HG03469 (cell line): Measurements from ENCODE around the gene SDR39U1.

Experiments used
- ATAC-seq: cut with Tn5 transposase; IDR thresholded peaks from one replicate; pipeline ENCODE4 v1.9.1; 2021; ENCODE audit warnings: mild to moderate bottlenecking, moderate library complexity, moderate number of reproducible peaks; ENCODE audit not compliant: unreplicated experiment

The SDR39U1 gene

DNA sequence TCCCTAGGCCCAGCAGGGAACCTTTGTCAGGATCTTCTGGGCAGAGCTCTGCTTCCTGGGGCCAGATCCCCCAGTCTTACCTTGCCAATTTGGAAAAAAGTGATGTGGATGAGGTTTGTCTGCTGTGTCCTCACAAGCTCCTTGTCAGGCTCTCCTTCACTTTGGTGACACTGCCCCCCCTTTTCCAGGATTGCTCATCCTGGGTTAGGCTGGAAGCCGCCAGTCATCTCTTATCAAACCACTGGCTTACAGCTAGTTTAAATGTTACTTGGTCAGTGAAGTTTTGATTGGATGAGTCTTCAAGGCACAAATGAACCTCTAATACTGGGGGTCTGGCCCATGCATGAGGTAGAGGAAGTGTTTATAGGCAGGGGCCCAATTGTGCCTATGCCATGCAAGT is 28.5 kb downstream of the SDR39U1 start:
- ATAC-seq = no peak

- peak; percentile 44 for ATAC-seq
These were observed 30.9 kb downstream of the SDR39U1 start for GRCh38 chr14:24411443-24412389.

DNA sequence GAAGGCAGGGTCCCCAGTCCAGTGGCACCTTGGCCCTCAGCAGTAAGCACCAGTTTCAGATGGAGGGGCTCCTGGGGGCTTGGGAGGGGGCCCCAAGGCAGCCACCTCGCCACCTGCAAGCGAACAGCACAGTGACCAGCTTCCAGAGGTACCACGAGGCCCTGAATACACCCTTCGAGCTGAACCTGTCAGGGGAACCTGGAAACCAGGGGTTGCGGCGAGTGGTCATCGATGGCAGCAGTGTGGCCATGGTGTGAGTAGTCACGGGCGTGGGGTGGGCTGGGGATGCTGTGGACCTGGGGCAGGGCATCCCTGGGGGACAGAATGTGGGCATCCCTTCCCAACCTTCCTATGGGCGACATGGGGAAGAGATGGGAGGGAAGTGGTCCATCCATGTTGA is 32.6 kb downstream of the SDR39U1 start:
- no peak for ATAC-seq

GRCh38 chr14:24409192-24409591 is 33.4 kb downstream of the SDR39U1 start:
- ATAC-seq = no peak

GRCh38 chr14:24408764-24409163 is 33.8 kb downstream of the SDR39U1 start:
- ATAC-seq = no peak

DNA sequence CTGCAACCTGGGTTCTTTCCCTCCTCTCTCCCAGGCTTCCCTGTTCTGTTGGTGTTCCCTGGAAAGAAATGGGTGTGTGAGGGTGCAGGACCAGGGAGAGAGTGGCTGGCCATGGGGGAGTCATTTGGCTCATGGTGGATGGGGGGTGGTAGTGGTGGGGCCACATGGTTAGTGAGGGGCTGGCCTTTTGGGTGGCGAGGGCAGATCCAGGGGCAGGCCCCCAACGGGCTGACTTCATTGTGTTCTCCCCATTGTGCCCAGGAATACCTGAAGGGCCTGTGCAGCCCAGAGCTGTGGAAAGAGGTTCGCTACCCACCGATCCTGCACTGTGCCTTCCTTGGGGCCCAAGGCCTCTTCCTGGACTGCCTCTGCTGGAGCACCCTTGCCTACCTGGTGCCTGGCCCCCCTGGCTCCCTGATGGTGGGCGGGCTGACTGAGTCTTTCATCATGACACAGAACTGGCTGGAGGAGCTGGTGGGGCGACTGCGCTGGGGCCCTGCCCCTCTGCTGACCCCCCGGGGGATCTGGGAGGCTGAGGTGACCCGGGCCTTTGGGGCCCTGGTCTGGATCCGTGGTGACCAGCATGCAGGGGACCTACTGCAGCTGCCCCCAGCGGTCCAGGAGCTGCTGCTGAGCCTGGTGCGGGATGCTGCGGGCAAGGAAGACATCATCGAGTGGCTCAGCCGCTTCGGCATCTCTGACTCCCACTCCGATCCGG is 34.8 kb downstream of the SDR39U1 start:
- no peak for ATAC-seq

GRCh38 chr14:24406416-24406815 is 36.2 kb downstream of the SDR39U1 start:
- ATAC-seq = no peak

GRCh38 chr14:24404814-24405213 is 37.8 kb downstream of the SDR39U1 start:
- ATAC-seq = no peak

- ATAC-seq = no peak
These were observed 39.1 kb downstream of the SDR39U1 start for GRCh38 chr14:24403294-24403998.

- ATAC-seq = no peak
These were observed 40.5 kb downstream of the SDR39U1 start for GRCh38 chr14:24401810-24402702.

DNA sequence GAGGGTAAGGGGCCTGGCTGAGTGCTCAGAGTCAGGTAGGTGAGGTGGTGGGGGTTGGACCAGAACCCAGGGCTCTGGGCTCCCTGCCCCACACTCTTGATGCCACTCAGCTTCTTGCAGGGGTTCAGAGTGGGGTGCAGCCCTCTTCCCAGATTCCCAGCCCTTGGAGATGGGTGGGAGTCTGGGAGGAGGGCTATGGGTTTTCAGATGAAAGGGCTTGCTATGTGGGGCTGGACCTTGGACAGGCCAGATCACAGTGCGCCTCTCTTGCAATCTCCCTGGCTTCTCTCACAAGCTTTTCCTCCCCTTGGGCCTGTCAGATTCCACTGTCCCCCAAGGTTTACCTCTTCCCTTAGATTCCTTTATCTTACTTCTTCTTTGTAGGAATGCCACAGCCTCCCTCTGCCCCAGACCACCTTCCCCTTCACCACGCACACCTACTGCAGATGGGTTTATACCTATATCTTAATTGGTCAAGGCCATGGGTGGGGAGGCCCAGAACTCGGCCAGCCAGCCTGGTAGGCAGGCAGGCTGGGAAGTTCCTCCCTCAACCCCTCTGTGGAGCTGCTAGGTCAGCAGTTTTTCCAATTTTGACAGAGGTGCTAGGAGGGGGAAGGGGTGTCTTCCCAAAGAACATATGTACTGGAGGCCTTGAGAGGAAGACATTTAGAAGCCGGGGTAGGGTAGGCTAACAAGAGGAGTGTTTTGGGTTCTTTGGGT is 42.4 kb downstream of the SDR39U1 start:
- no peak for ATAC-seq

DNA sequence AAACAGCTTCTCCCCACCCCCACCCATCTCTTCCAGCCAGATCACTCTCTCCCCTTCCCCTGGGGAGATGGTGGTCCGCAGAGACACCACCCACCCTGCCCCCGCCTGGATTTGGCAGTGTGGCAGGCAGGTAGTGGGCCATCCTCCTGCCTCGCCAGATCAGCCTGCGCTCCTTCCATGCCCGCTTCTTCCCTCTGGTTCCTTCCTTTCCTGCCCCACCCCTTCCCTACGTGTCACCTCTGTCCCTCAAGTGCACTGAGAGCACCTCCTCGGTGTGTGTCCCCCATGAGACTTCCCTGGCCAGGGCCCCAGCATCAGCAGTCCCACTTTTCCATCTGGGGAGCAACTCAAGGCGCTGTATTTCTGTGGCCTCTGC is 43.1 kb downstream of the SDR39U1 start:
- no peak for ATAC-seq

DNA sequence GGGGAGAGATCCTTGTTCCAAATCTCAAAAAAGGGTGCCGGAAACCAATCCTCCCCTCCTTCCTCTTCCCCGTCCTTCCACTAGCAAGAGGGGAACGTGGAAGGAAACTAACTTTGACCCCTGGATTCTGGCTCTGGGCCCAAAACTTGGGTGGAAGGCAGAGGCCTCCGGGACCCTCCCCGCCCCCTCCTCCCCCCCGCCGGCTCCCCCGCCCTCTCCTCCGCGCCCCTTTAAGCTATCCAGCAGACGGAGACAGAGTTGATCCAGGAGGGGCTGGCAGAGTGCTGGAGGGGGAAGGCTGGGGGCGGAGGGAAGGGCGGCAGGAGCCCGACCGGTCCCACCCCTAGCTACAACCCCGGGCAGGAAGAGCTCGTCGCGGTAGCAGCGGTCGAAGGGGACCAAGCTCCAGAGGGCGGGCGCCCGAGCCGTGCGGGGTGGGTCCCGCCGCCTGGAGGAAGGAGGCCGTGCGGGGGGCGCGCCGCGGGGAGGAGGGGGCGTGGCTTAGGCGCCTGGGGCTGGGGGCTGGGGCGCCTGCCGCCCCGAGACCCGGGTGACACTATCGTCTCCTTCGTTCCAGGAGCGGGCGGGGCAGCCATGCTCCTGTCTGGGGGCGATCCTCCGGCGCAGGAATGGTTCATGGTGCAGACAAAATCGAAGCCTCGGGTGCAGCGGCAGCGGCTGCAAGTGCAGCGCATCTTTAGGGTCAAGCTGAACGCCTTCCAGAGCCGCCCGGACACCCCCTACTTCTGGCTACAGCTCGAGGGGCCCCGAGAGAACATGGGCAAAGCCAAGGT is 43.7 kb downstream of the SDR39U1 start, which contains the start of gene NYNRIN:
TSS of gene NYNRIN (plus strand) at position 351 of the 794 bp plus-strand sequence. CDS start at position 595, 244 bp downstream.
- no peak for ATAC-seq

- no peak for ATAC-seq
These were observed 44.3 kb downstream of the SDR39U1 start for GRCh38 chr14:24398293-24398652.

DNA sequence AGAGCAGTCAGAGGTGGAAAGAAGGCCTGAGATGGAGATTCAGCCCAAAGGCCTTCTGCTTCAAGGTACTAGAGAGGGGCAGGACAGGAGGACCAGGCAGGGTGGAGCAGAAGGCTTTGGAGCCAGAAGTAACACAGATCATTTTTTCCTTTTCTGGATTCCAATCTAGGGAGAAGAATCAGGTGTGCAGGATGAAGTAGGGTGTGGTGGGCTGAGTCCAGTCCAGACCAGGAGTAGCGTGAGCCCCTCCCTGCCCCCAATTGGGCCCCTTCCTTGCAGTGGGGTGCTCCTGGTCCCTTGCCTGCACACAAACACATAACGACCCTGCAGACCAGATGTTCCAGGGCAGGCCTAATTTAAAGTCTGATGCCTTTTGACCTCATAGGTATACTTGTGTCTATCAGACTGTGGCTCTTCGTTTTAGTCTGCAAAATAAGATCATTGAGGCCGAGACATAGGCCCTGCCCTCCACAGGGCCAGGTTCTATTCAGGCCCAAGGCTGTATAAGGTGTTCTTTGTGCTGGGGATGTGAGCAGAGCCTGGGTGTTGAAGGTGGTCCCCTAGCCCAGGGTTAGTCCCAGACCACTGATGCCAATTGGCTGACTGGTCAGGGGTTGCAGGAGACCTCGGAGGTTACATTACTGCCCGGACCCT is 44.8 kb downstream of the SDR39U1 start:
- ATAC-seq = no peak

DNA sequence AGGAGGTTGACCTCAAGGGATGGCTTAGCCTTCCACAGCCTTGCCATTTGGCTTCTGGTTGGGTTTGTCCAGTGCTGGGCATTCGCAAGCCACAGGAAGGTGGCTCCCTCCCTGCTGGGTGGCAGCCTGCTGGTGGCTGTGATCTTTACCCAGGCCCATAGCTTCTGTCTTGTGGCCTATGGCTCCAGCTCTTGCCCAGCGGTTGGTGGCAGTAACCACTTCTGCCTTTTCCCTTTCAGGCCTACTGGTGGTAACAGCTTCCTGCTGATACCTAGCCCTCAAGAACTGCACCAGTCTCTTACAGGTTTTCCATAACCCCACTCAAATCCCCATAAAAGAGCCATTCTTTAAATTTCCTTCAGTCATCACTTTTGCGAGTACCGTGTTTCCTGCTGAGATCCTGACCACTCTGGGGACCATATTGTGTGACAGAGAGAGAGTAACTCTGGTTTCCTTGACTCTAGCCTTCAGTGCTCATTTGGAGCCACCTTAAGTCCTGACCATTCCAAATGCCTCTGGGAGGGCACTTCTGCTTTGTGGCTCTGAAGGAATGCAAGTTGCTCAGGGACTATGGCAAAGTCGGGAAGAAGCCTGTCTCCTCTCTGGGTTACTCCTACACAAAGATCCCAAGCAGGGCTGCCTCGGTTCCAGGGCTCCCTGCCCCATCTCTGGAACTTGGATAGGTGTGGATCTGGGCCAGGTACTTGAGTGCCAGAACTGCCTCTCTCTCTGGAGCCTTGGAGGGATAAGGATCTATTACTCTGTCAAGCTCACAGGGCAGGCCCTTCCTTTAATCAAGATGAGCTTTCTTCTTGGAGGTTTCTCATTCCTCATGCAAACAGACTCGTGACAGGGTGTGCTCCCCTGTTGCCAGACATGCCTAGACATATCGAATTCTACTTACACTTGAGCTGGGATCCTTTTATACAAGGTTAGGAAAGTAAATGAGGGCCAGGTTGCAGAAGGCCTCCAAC is 46.7 kb downstream of the SDR39U1 start:
- ATAC-seq = no peak

DNA sequence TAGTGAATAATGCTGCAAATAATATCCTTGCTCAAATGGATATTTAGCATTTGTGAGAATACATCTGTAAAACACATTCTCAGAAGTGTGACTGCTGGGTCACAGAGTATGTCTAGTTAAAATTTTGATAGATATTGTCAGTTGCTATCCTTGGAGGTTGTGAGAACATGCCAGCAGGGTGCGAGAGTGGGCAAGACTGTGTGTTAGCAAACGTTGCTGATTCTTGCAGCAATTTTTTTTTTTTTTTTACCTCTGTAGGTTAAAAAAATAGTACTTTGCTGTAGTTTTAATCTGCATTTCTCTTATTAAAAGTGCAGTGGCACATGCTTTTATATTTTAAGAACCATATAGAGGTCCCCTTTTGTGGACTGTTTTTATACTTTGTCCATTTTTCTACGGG is 48.3 kb downstream of the SDR39U1 start:
- no peak for ATAC-seq
